CD4-positive, alpha-beta T cell (primary cell): ENCODE measurements around the gene TCIRG1. TPM values are rescaled to one million over a fixed set of nuclear protein-coding genes. Genes with fewer than 3 reads are reported as not detected.

Experiments
- ATAC-seq: fragments of 200-7000 bp; cut with Tn5 transposase; one replicate; pipeline ENCODE4 v1.10.0; 2022; ENCODE audit warnings: mild to moderate bottlenecking; ENCODE audit not compliant: poor library complexity
- CTCF ChIA-PET: fragments of 350-600 bp; sonication (Branson Sonifier 250); formaldehyde crosslinking; loops from one replicate; lab custom pipeline; 2021; ENCODE audit warnings: antibody characterized with exemption, inconsistent platforms; lab: Charles Lee
- POLR2A ChIA-PET: fragments of 350-600 bp; sonication (Branson Sonifier 250); formaldehyde crosslinking; loops from one replicate; lab custom pipeline; 2021; ENCODE audit warnings: antibody characterized with exemption, inconsistent platforms; lab: Charles Lee
- DNase-seq, 14 experiments: peaks; one replicate each; pipeline ENCODE4 v3.0.0-alpha.2; 2013 to 2020; ENCODE audit warnings: mixed read lengths in 2 of 14
- H3K27ac ChIP-seq, 2 donors: one replicate each; pipeline versions ENCODE4 v1.5.1 to v1.7.0; 2013; ENCODE audit warnings: low read length in 2 of 2, low read depth in 1 of 2, mild to moderate bottlenecking in 1 of 2
- H3K27me3 ChIP-seq, 2 experiments: 1 replicate in 1 of 2; 2 replicates in 1 of 2; pipeline versions ENCODE4 v1.6.1 to v1.7.0; 2013; ENCODE audit warnings: low read length in 2 of 2, control low read depth in 1 of 2, mild to moderate bottlenecking in 1 of 2, moderate library complexity in 1 of 2; ENCODE audit not compliant: insufficient read depth in 2 of 2, control insufficient read depth in 1 of 2
- H3K36me3 ChIP-seq: one replicate; pipeline ENCODE4 v1.6.1; 2013; ENCODE audit warnings: low read length, control low read depth; ENCODE audit not compliant: insufficient read depth
- H3K4me1 ChIP-seq: one replicate; pipeline ENCODE4 v1.6.1; 2013; ENCODE audit warnings: low read length, control low read depth; ENCODE audit not compliant: insufficient read depth
- H3K4me3 ChIP-seq: one replicate; pipeline ENCODE4 v1.5.1; 2013; ENCODE audit warnings: mild to moderate bottlenecking, low read length, moderate library complexity
- H3K9me3 ChIP-seq, 2 experiments: 1 replicate in 1 of 2; 2 replicates in 1 of 2; pipeline versions ENCODE4 v1.6.1 to v1.7.0; 2013; ENCODE audit warnings: low read length in 2 of 2, mild to moderate bottlenecking in 2 of 2, control low read depth in 1 of 2, moderate library complexity in 1 of 2; ENCODE audit not compliant: control insufficient read depth in 1 of 2, insufficient read depth in 1 of 2
- H3K27ac Mint-ChIP-seq: one replicate; pipeline ENCODE4 v1.8.0; 2020; ENCODE audit warnings: mixed read lengths
- H3K27me3 Mint-ChIP-seq: one replicate; pipeline ENCODE4 v1.8.0; 2021; ENCODE audit warnings: mixed read lengths
- H3K36me3 Mint-ChIP-seq: one replicate; pipeline ENCODE4 v1.8.0; 2021; ENCODE audit warnings: low read depth, mixed read lengths
- H3K4me1 Mint-ChIP-seq: one replicate; pipeline ENCODE4 v1.8.0; 2021; ENCODE audit warnings: low read depth, mixed read lengths
- H3K4me3 Mint-ChIP-seq: one replicate; pipeline ENCODE4 v1.8.0; 2020; ENCODE audit warnings: mild to moderate bottlenecking, mixed read lengths
- H3K9me3 Mint-ChIP-seq: one replicate; pipeline ENCODE4 v1.8.0; 2020; ENCODE audit warnings: mixed read lengths
- CTCF ChIP-seq: fragments of 200-600 bp; IDR thresholded peaks from one replicate; pipeline ENCODE4 v1.8.0; 2022; ENCODE audit warnings: antibody characterized with exemption, mild to moderate bottlenecking
- intact Hi-C, 2 experiments: fragments of 100-400 bp; cut with DNase I in 1 of 2; cut with micrococcal nuclease in 1 of 2; formaldehyde crosslinking; loops; one replicate each; pipeline versions ENCODE4 v1.15.1 to v1.9.0; 2023 to 2025; cut with DNase I, micrococcal nuclease
- total RNA-seq, 174 experiments: library from RNA in 2 of 174; stranded (reverse) in 2 of 174; gene quantifications; one replicate each; pipeline ENCODE4 v1.2.3 and lab custom pipeline; 2021 to 2026

TCIRG1 gene
- total RNA-seq, 2 experiments from 2014 or later: 202 to 207 TPM

GRCh38 chr11:68004551-68005335 lies 34.1 kb upstream of the TCIRG1 start:
- peak overlapping the region; percentile 90 for H3K4me3 Mint-ChIP-seq

GRCh38 chr11:68006606-68007166 lies 32.1 kb upstream of the TCIRG1 start:
- CTCF ChIA-PET: no interaction called here
- H3K36me3 ChIP-seq: no peaks in the 10 kb centered on the region
- ATAC-seq (no peak), DNase-seq (no peak)
- intact Hi-C loops: loop anchor here (5.0 to 10.0 kb wide), 2 partner anchors 198 to 201 kb away; no protein-coding TSS in a partner anchor
- no peak for TF ChIP-seq CTCF
- no peaks in the 10 kb centered on the region for H3K9me3 ChIP-seq
- H3K36me3 Mint-ChIP-seq: no peaks in the 10 kb centered on the region
- H3K27me3 ChIP-seq: no peaks in the 10 kb centered on the region
- H3K27ac Mint-ChIP-seq: no peak overlapping the region
- no peak overlapping the region for H3K4me3 Mint-ChIP-seq
- H3K4me1 ChIP-seq: peaks cover 24% of the 10 kb centered on the region
- H3K27ac ChIP-seq: no peak overlapping the region
- peaks cover 7% of the 10 kb centered on the region for H3K27me3 Mint-ChIP-seq
- POLR2A ChIA-PET: no interaction called here
- H3K4me3 ChIP-seq: no peak overlapping the region
- peaks cover 31% of the 10 kb centered on the region for H3K4me1 Mint-ChIP-seq
- no peaks in the 10 kb centered on the region for H3K9me3 Mint-ChIP-seq

More at GRCh38 chr11:68004551-68005335, 34.1 kb upstream of the TCIRG1 start:
- intact Hi-C loops: loop anchor here (5.0 to 10.0 kb wide), 2 partner anchors 200 to 203 kb away; no protein-coding TSS in a partner anchor
- H3K27ac ChIP-seq: peak overlapping the region in 1 of 2 donors; percentile 15
- H3K27ac Mint-ChIP-seq: peak overlapping the region; percentile 69
- H3K36me3 ChIP-seq: no peaks in the 10 kb centered on the region
- H3K4me1 Mint-ChIP-seq: peaks cover 31% of the 10 kb centered on the region
- POLR2A ChIA-PET: interaction anchor here (1.2 kb wide), 1 partner anchor 34 kb away, joined by 3 read pairs; the partner anchor contains the start of gene TCIRG1
- no peak for TF ChIP-seq CTCF
- CTCF ChIA-PET: no interaction called here
- no peak for ATAC-seq
- peaks cover 25% of the 10 kb centered on the region for H3K4me1 ChIP-seq
- no peaks in the 10 kb centered on the region for H3K27me3 ChIP-seq
- no peaks in the 10 kb centered on the region for H3K36me3 Mint-ChIP-seq
- peak overlapping the region; percentile 53 for H3K4me3 ChIP-seq
- peaks cover 7% of the 10 kb centered on the region for H3K27me3 Mint-ChIP-seq
- no peaks in the 10 kb centered on the region for H3K9me3 Mint-ChIP-seq
- no peaks in the 10 kb centered on the region for H3K9me3 ChIP-seq
- DNase-seq: no peak

GRCh38 chr11:68007498-68008380 lies 31.1 kb upstream of the TCIRG1 start:
- ChIA-PET CTCF (no interaction called here), POLR2A (interaction anchor here (1.2 kb wide), 1 partner anchor 9 kb away, joined by 3 read pairs; no protein-coding TSS in a partner anchor)
- TF ChIP-seq CTCF: no peak
- Mint-ChIP-seq H3K36me3 (no peaks in the 10 kb centered on the region), H3K9me3 (no peaks in the 10 kb centered on the region), H3K4me1 (peaks cover 22% of the 10 kb centered on the region), H3K4me3 (no peak overlapping the region), H3K27me3 (peaks cover 7% of the 10 kb centered on the region), H3K27ac (no peak overlapping the region)
- Histone ChIP-seq H3K27ac (no peak overlapping the region), H3K4me3 (no peak overlapping the region), H3K27me3 (no peaks in the 10 kb centered on the region), H3K9me3 (no peaks in the 10 kb centered on the region), H3K4me1 (peaks cover 20% of the 10 kb centered on the region), H3K36me3 (no peaks in the 10 kb centered on the region)
- DNase-seq (no peak), ATAC-seq (no peak)
- intact Hi-C loops: loop anchor here (5.0 to 10.0 kb wide), 2 partner anchors 197 to 200 kb away; no protein-coding TSS in a partner anchor
